ENCODE results near the gene FCGR3B. TPM values are rescaled to one million over a fixed set of nuclear protein-coding genes. Genes with fewer than 3 reads are reported as not detected.
A peak's percentile ranks its signal among the peaks of the same experiment; 100 is the strongest.
"Not testable (repeated sequence)": the region's sequence is repeated elsewhere in the genome, so short reads cannot be mapped to it uniquely, and the experiment has no call there.

Gene FCGR3B
- not detected in 2 replicates for total RNA-seq (2014; rRNA removed; shearing (Covaris generic))

GRCh38 chr1:161631076-161631475, at the start of gene FCGR3B:
FCGR3B (minus strand) TSS chr1:161631176; CDS start chr1:161631094, 82 bp downstream.
- DNase-seq (ENCODE audit: low read depth) = no peak

GRCh38 chr1:161678500-161678899, 47.5 kb upstream of the FCGR3B start:
- no peak for DNase-seq (ENCODE audit: low read depth)

- DNase-seq (ENCODE audit: low read depth) = no peak
Measured at GRCh38 chr1:161676958-161677689, 46.1 kb upstream of the FCGR3B start.

- no peak for DNase-seq (ENCODE audit: low read depth)
Measured at GRCh38 chr1:161676441-161676840, 45.5 kb upstream of the FCGR3B start.

GRCh38 chr1:161674908-161675307, 43.9 kb upstream of the FCGR3B start:
- DNase-seq (ENCODE audit: low read depth) = not testable (repeated sequence)

- DNase-seq (ENCODE audit: low read depth) = not testable (repeated sequence)
Measured at GRCh38 chr1:161674447-161674846, 43.5 kb upstream of the FCGR3B start.

GRCh38 chr1:161673437-161673836, 42.5 kb upstream of the FCGR3B start:
- not testable (repeated sequence) for DNase-seq (ENCODE audit: low read depth)

- DNase-seq (ENCODE audit: low read depth) = not testable (repeated sequence)
Measured at GRCh38 chr1:161671045-161672020, 40.4 kb upstream of the FCGR3B start.

GRCh38 chr1:161664689-161665088, 33.7 kb upstream of the FCGR3B start:
- not testable (repeated sequence) for DNase-seq (ENCODE audit: low read depth)

- not testable (repeated sequence) for DNase-seq (ENCODE audit: low read depth)
Measured at GRCh38 chr1:161663569-161663968, 32.6 kb upstream of the FCGR3B start.

GRCh38 chr1:161662684-161663339, 31.8 kb upstream of the FCGR3B start, which contains the start of gene FCGR2B:
FCGR2B (plus strand) TSS chr1:161663143; CDS start chr1:161663242, 99 bp downstream.
- DNase-seq (ENCODE audit: low read depth) = not testable (repeated sequence)

- DNase-seq (ENCODE audit: low read depth) = not testable (repeated sequence)
Measured at GRCh38 chr1:161661660-161662311, 30.8 kb upstream of the FCGR3B start.

GRCh38 chr1:161658524-161658923, 27.5 kb upstream of the FCGR3B start:
- DNase-seq (ENCODE audit: low read depth) = not testable (repeated sequence)

GRCh38 chr1:161653971-161654370, 23.0 kb upstream of the FCGR3B start:
- DNase-seq (ENCODE audit: low read depth) = not testable (repeated sequence)

GRCh38 chr1:161653541-161653940, 22.6 kb upstream of the FCGR3B start:
- DNase-seq (ENCODE audit: low read depth) = not testable (repeated sequence)

- DNase-seq (ENCODE audit: low read depth) = peak; percentile 11
Measured at GRCh38 chr1:161647507-161648360, 16.8 kb upstream of the FCGR3B start.

- not testable (repeated sequence) for DNase-seq (ENCODE audit: low read depth)
Measured at GRCh38 chr1:161644855-161645254, 13.9 kb upstream of the FCGR3B start.

- not testable (repeated sequence) for DNase-seq (ENCODE audit: low read depth)
Measured at GRCh38 chr1:161643481-161644208, 12.7 kb upstream of the FCGR3B start.

- not testable (repeated sequence) for DNase-seq (ENCODE audit: low read depth)
Measured at GRCh38 chr1:161642697-161643096, 11.7 kb upstream of the FCGR3B start.
